ENCODE results near the gene ZNRF1.

ZNRF1 gene

DNA sequence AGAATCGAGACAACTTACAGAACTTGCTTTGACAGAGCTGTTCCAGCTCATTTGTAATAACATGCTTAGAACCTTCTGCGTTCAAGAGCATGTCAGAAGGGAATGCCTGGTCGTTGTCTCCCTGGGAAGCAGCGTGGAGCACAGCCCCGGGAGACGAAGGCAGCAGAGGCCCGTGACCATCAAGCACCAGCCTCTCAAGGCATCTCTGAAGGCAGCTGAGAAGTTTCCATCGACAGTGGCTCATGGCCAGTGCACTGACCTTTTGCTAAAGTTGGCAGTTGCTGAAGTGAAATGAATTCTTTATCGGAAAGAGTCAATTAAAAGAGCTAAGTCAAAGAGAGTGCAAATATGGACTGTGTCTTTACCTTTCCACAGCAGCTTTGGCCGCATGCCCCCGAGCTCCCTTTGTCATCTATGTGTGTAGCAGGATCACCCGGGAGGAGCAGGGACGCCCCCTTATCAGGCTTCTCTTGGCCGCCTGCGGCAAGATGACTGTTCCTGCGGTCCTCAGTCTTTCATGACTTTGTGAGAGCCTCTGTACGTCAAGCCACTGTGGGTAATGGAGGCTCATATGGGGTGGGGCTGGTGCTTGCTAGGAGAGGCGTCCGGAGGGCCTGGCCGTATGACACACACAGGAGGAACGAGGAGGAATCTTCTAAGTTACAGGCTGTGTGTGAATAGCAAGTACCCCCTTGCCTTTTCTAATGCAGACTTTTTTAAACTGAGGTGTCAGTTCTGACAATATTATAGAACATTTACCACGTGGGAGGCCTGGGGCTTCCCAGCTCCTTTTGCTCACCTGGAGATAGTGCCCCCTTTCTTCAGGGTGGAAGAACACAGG, 63.5 kb downstream of the ZNRF1 start:
- no peak for DNase-seq

DNA sequence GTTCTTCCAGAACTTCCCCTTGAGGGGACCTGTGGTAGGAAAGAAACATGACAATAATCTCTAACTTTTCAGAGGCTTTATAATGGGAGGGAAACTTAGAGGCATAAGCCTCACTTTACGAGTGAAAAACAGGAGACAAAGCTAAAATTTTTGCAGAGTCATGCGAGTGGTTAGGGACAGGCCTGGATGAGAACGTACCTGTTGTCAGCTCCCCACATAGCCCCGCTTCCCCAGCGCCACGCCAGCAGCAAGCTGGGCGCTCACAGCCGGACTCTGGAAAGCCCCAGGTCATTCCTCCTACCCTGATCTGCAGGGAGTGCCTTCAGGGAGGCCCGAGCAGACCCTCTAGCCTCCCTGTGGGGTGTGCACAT, 64.1 kb downstream of the ZNRF1 start:
- DNase-seq = no peak

DNA sequence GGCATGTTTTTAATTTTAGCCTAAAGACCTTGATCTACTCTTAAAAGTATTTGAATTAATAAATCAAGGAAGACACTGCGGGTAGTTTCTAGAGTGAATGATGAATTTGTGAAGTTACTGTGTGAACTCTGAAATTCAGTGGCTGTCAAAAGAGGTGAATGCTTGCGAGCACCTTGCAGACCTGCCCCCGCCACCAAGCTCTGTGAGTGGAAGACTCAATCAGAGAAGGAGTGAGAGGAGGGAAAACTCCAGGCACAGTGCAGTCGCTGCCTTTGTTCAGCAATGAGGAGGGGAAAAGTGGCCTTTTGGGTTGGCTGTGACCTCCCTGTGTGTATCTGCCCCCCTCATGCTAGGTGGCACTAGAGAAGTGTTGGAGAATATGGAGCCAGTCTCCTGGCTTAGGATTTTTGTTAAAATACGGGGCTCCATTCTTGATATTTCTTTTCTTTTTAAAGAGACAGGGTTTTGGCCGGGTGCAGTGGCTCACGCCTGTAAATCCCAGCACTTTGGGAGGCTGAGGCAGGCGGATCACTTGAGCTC, 64.8 kb downstream of the ZNRF1 start:
- no peak for DNase-seq

DNA sequence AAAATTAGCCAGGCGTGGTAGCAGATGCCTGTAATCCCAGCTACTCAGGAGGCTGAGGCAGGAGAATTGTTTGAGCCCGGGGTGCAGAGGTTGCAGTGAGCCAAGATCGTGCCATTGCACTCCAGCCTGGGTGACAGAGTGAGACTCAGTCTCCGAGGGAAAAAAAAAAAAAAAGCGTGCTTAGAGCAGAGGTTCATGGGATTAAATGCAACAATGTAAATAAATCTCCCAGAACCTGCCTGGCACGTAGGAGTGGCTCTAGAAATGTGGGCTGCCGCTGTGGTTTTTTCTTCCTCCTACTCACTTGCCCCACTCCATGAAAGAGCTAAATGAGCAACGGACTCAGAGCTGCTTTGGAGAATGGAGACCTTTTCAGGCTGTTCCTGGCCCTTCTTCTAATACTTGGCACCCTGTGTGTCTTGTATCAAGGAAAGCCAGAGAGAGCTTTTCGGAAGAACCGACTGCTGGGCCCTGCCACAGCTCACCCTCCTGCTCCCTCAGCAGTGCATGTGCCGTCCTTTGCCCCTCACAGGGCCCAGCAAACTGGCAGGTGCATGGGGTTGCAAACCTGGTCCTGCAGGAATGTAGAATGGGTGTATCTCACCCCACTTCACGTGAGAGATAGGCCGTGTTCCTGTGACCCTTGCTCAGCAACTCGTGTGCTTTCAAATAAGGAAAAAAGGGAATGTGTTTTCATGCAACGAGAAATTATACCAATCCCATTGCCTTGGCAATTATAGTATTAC, 65.8 kb downstream of the ZNRF1 start:
- no peak for DNase-seq

DNA sequence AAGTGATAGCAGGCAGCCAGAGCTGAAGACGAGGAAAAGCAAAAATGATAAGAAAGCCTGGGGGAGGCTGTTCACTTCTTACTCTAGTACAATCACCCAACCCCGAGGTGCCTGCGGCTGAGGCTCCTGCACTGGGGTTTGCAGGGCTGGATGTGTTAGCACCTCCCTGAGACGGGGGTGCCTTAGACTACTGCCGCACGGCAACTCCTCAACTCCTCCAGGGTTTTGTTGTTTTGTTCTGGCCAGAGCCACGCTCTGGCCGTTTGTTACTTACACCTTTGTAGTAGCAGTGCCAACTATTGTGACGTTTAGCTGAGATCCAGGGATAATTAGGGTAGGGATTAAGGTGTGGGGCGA, 66.3 kb downstream of the ZNRF1 start:
- peak; percentile 6 for DNase-seq

DNA sequence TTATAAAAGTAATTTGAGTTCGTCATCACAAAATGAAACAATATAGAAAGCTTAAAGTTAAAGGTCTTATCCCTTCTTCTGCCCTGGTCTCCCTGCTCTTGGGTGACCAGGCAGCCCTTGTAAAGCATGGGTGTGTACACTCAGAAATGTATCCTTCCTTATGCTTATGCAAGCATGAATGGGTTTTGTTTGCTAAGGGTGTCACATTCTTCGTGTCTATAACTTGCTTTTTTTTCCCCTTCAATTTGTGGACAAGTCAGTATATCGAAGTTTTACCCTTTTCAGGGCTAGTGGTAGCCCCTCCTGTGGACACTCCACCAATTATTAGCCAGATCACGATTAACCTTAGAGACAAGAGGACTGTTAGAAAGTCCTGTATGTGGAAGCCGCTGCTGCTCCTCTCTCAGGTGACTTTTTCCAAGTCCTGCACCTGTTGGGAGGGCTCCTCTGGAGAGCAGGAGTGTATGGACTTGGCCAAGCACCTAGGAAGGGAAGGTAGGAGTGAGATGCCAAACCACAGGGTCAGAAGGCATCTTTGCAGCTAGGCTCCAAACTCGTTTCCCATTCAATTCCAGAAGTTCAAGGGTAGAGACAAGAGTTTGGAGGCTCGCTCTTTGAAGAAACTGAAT, 66.8 kb downstream of the ZNRF1 start:
- no peak for DNase-seq

DNA sequence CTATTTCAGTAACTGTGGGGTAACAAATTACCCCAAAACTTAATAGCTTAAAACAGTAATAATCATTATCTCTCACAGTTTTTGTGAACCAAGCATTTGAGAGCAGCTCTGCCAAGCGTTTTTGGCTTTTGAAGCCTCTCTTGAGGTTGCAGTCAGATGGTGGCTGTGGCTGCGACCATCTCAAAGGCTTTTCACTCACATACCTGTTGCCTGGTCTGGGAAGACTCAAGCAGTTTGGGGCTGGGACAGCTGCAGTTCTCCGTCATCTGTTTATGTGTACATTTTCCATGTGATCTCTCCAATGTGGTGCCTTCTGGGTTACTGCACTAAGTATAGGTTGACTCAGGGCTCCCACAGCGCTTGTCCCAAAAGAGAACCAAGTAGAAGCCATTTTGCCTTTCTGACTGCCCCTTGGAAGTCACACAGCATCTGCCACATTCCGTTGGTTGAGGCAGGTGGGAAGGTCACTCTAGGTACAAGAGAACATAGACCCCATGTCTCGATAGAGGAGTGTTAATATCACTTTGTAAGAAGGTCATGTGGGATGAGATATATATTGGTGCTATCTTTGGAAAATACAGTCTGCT, 68.1 kb downstream of the ZNRF1 start:
- DNase-seq = no peak

DNA sequence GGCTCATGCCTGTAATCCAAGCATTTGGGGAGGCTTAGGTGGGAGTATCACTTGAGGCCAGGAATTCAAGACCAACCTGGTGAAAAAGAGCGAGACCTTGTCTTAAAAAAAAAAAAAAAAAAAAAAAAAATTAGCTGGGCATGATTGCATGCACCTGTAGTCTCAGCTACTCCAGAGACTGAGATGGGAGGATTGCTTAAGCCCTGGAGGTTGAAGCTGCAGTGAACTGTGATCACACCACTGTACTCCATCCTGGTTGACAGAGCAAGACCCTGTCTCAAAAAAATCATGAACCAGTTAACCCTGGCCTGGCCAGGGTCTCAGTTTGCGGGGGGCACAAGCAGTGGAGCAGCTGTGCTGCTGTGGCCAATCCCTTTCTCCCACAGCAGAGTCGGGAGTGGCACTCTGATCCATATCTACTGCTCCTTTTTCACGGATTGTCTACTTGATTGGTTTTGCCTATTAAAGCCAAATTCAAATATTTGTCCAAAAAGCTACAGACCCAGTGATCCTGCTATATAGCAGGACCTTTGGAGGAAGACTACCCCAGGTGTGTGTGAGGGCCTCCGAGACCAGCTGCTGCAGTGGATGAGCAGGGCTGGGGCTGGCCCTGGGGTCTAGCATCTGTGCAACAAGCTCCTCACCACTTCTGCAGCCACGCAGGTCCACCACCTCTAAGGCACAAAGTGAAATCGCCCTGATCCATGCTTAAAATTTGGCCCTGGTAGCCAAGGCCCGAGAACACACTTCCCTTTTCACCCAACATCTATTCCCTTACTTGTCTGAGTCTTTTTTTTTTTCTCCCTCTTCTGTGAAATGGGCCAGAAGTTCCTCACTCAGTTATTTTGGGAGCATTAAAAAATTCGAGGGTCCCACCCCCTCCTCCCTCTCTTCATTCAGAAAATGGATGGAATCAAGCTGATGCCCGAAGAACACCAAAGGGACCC, 69.5 kb downstream of the ZNRF1 start:
- no peak for DNase-seq

DNA sequence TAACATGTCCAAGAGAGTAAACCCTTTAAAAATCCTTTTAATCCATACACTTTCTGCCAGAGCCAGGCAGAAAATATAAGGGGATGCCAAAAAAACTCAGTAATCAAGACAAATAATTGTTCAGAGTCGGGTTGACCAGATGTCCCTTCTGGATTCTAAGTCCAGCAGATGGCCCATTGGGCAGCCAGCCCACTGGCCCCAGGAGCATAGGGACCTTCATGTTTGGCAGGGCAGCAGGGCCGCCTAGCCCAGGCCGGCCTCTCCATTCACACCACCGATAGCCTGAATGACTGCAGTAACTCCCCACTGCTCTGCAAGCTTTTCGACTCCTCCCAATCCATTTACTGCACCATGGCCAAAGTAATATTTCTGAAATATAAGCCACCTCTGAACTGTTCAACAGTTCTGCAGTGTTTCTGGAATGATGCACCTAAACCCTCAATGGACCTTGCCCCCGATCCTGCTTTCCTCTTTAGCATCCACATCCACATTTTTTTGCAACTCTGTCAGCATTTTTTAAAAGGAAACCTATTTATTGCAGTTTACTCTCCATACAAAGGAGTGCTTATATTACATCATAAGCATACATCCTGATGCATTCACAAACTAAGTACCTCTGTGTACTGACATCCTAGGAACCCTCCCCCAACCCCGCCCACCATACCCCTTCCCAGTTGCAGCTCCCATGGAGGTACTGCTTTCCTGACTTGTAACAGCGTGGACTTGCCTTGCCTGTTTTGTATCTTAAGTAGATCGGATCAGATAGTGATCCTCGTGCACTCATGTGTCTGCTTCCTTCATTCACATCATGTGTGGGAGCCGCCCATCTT, 71.4 kb downstream of the ZNRF1 start:
- no peak for DNase-seq

DNA sequence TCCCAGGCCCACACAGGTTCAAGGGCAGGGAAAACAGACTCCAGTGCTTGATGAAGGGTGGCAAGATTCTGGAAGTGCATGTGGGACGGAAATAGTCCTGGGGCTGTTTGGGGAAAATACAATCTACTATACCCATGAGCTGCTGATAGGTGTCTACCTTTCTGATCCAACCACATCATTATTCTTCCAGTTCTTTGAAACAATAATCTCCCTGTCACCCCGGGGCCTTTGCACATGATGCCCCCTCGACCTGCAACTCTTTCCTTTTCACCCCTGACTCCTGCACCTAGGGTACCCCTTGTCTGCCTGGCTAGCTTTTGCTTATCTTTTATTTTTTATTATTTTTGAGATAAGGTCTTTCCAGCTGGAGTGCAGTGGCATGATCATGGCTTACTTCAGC, 72.8 kb downstream of the ZNRF1 start:
- no peak for DNase-seq

DNA sequence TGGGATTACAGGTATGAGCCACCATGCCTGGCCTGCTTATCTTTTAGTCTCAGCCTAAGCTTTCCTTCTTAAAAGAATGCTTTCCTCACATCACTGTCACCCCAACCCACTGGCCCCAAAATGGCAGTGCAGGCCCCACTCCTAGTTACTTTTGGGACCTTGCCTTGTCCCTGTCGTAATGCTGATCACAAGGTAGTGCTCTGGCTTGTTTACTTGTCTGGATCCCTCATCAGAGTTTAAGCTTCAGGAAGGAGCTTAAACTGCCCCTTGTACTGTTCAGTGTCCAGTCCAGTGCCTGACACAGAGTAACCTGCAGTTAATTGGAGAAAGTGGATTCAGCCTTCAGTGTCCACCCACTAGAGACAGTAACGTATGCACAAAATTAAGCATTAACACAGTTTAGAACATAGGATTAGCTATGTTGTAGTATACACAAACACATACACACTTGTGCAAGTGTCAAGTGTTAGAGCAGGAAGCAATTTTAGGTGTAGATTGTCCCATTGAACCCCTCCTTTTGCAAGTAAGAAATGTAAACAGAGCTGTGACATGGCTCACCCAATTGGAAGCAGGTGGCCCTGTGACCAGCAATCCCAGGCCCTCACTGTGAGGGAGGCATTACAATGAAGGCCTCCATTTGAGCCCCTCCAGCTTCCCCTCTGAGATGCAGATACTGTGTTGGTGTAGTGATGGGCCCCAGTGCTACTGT, 73.6 kb downstream of the ZNRF1 start:
- no peak for DNase-seq

DNA sequence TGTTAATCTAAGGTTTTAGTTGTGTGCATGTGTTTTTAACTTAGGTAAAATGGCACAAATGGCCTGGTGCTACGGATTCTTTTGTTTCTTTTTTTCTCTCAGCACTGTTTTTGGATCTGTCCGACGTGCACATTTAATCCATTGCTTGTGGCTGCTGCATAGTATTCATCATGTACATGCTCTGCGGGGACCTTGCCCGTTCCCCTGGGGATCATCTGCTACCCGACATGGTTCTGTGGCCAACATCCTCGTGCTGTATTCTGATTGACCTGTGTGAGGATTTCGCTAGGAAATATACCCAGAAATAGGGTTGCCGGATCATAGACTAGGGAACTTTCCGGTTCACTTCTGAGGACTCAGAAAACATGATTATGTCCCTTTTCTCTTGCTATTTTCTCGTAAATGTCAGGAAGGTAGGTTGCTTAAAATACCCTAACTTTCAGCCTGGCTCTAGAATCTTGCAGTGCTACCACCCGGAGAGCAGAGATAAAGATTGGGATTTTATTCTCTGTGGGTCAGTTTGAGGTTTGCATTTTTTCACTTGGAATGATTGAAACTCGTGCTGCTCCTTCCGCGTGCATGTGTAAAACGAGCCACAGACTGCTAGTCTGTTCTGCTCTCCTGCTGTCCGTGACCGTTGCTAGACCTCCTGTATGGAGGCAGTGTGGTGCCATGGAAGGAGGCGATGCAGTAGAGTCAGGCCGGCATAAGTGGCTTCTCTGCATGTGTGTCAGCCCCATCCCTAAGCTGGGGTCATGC, 74.9 kb downstream of the ZNRF1 start:
- DNase-seq = no peak

DNA sequence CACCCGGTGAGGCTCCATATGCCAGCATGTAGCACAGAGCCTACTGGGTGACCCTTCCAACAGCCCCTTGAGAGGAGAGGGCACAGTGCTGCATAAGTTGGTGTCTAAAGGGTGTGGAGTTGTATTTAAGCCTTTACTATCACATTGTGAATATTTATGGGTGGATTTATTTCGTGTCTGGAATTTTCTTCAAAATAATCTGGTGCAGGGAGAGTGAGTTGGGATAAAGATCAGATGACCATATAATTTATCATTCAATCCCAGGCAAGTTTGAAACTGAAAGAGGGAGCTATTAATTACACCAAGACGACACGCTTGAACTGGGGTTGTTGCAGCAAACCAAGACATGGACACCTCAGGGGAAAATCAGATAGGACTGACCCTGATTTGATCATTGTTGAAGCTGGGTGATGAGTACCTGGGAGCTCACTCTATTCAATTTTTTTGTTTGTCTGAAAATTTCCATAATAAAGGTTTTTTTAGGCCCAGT, 75.5 kb downstream of the ZNRF1 start:
- no peak for DNase-seq

DNA sequence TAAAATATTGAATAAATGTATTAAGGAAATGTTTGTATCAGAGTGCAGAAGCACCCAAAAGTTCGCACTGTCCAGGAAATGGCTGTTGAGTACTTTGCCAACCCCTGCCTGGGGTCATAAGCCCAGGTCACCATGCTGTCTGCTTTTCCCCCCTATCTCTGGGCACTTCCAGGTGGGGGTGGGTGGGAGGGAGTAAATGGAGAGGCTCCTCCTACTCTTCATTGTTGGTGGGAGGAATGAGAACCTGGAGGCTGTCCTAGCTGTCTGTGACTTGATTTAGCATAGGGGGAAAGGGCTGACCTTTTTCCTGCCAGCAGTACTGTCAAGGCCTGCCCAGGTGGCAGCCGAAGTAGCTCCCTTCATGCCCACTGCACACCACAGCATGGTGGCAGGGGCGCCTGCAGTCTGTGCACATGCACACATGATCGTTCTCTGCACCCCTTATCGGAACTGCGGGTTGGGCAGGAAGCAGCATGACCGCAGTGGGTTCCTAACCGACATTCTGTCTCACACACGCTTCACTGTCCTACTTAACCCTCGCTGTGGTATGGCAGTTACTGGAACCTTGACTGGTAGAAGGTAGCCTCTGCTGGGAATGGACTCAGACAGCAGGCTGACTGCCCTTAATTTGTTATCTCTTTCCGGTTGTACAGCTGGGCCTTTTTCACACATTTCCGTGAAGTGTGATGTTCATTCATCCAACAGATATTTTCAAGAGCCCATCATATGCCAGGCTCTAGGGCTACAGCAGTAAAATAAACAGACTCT, 76.3 kb downstream of the ZNRF1 start:
- DNase-seq = peak; percentile 83

DNA sequence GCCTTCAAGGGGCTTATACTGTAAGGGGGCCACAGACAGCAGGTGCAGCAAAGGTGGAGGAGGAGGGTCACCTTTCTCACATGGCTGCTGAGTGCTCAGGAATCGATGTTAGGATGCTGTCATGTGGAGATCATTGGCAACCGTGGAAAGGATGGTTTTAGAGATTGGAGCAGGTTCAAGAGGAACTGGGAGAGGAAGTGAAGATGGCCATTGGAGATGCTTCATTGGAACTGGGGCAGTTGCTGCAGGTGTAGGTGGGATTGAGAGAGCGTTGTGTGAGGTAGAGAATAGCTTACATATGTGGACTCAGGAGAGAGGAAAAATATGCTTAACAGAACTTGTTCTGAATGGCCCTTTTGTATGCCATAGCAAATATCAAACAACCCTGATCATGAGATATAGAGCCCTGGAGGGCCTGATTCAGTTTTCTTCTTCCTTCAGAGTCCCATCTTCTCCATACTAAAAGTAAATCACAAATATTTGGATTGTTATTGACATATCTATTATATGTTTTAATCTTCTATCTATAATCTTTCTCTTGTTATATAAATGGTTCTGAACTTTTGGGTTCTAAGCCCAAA, 77.0 kb downstream of the ZNRF1 start:
- no peak for DNase-seq

DNA sequence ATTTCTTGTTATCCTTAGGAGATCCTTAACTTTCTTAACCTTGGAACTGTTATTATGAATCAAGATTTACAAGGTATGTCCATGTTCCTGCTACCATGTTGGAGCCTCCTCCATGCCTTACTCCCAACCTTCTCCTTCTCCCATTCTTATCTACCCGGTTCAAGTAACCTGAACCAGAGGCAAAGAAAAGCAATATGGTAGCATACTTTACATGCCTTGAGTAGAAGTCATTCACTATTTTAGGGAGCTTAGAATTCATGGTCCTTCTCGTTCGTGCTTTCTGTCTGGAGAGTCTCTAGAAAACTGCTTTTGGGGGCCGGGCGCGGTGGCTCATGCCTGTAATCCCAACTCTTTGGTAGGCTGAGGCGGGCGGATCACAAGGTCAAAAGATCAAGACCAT, 80.1 kb downstream of the ZNRF1 start:
- DNase-seq = no peak

DNA sequence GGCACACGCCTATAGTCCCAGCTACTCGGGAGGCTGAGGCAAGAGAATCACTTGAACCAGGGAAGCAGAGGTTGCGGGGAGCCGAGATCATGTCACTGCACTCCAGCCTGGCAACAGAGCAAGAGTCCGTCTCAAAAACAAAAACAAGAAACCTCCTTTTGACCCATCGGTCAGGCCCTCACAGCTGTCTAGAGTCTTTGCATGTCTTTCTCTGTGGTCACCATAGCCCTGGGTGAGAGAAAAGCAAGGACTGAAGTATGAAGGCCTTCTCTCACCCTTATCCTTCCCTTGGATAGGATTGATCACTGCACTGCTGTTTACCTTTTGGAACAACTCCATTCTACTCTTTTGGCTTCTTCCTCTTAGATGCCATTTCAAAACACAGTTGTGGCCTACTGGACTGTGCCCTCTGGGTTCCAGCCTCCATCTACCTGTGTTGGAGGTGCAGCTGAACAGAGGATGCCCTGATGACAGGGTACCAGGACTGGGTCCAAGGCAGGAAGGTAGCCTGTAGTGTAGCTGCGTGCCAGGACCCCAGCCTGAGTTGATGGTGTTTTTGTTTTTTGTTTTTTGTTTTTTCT, 80.6 kb downstream of the ZNRF1 start:
- no peak for DNase-seq
